T-helper 1 cell treated with Interleukin-12 subunit alpha and Interleukin-12 subunit beta and Interleukin-4 antibody, amounts not matched to agents 30 μg/mL and 1 μg/mL, for 36 hours (primary cell): ENCODE data around the gene KIF26B.

ENCODE experiments used
- H3K27ac Mint-ChIP-seq: one replicate; pipeline ENCODE4 v1.8.0; 2021; ENCODE audit warnings: mild to moderate bottlenecking, mixed read lengths
- H3K27me3 Mint-ChIP-seq: one replicate; pipeline ENCODE4 v1.8.0; 2021; ENCODE audit warnings: low read depth, mixed read lengths
- H3K36me3 Mint-ChIP-seq: one replicate; pipeline ENCODE4 v1.8.0; 2021; ENCODE audit warnings: low read depth, mixed read lengths
- H3K4me1 Mint-ChIP-seq: one replicate; pipeline ENCODE4 v1.8.0; 2021; ENCODE audit warnings: low read depth, mixed read lengths
- H3K4me3 Mint-ChIP-seq: one replicate; pipeline ENCODE4 v1.8.0; 2021; ENCODE audit warnings: mild to moderate bottlenecking, moderate library complexity, mixed read lengths
- H3K9me3 Mint-ChIP-seq: one replicate; pipeline ENCODE4 v1.8.0; 2021; ENCODE audit warnings: mixed read lengths

KIF26B gene

GRCh38 chr1:245153552-245154428, 995 bp upstream of the KIF26B start:
- no peaks in the 10 kb centered on the region for H3K36me3 Mint-ChIP-seq
- H3K27ac Mint-ChIP-seq: no peak overlapping the region
- no peaks in the 10 kb centered on the region for H3K9me3 Mint-ChIP-seq
- peak overlapping the region; percentile 74 for H3K4me3 Mint-ChIP-seq
- H3K27me3 Mint-ChIP-seq: peaks cover 73% of the 10 kb centered on the region
- peaks cover 18% of the 10 kb centered on the region for H3K4me1 Mint-ChIP-seq

GRCh38 chr1:245155272-245156040, 671 bp downstream of the KIF26B start:
- no peaks in the 10 kb centered on the region for H3K36me3 Mint-ChIP-seq
- no peak overlapping the region for H3K27ac Mint-ChIP-seq

GRCh38 chr1:245156041-245156735, 1.4 kb downstream of the KIF26B start:
- peaks cover 70% of the 10 kb centered on the region for H3K27me3 Mint-ChIP-seq
- no peaks in the 10 kb centered on the region for H3K36me3 Mint-ChIP-seq
- H3K4me1 Mint-ChIP-seq: peaks cover 18% of the 10 kb centered on the region

More at GRCh38 chr1:245155272-245156040, 671 bp downstream of the KIF26B start:
- no peaks in the 10 kb centered on the region for H3K9me3 Mint-ChIP-seq
- peaks cover 78% of the 10 kb centered on the region for H3K27me3 Mint-ChIP-seq
- H3K4me1 Mint-ChIP-seq: peaks cover 18% of the 10 kb centered on the region
- H3K4me3 Mint-ChIP-seq: peak overlapping the region; percentile 71

GRCh38 chr1:245156736-245157505, 2.1 kb downstream of the KIF26B start:
- Mint-ChIP-seq H3K9me3 (no peaks in the 10 kb centered on the region), H3K27ac (peak overlapping the region; percentile 15), H3K4me1 (peaks cover 18% of the 10 kb centered on the region), H3K27me3 (peaks cover 63% of the 10 kb centered on the region), H3K36me3 (no peaks in the 10 kb centered on the region), H3K4me3 (peak overlapping the region; percentile 76)

More at GRCh38 chr1:245156041-245156735, 1.4 kb downstream of the KIF26B start:
- Mint-ChIP-seq H3K27ac (no peak overlapping the region), H3K9me3 (no peaks in the 10 kb centered on the region), H3K4me3 (peak overlapping the region; percentile 71)

GRCh38 chr1:245158913-245159312, 4.1 kb downstream of the KIF26B start:
- no peaks in the 10 kb centered on the region for H3K9me3 Mint-ChIP-seq
- peaks cover 48% of the 10 kb centered on the region for H3K27me3 Mint-ChIP-seq
- H3K4me1 Mint-ChIP-seq: peaks cover 9% of the 10 kb centered on the region
- H3K36me3 Mint-ChIP-seq: no peaks in the 10 kb centered on the region
- no peak overlapping the region for H3K4me3 Mint-ChIP-seq
- no peak overlapping the region for H3K27ac Mint-ChIP-seq

- Mint-ChIP-seq H3K27me3 (peaks cover 49% of the 10 kb centered on the region), H3K4me3 (no peak overlapping the region), H3K36me3 (no peaks in the 10 kb centered on the region), H3K9me3 (no peaks in the 10 kb centered on the region), H3K27ac (no peak overlapping the region), H3K4me1 (peaks cover 7% of the 10 kb centered on the region)
Observed at GRCh38 chr1:245160288-245160687, 5.5 kb downstream of the KIF26B start.

GRCh38 chr1:245160741-245161400, 6.1 kb downstream of the KIF26B start:
- H3K27ac Mint-ChIP-seq: no peak overlapping the region
- no peaks in the 10 kb centered on the region for H3K36me3 Mint-ChIP-seq
- H3K27me3 Mint-ChIP-seq: peaks cover 48% of the 10 kb centered on the region
- peaks cover 7% of the 10 kb centered on the region for H3K4me1 Mint-ChIP-seq
- no peak overlapping the region for H3K4me3 Mint-ChIP-seq
- no peaks in the 10 kb centered on the region for H3K9me3 Mint-ChIP-seq

- no peak overlapping the region for H3K27ac Mint-ChIP-seq
- H3K36me3 Mint-ChIP-seq: no peaks in the 10 kb centered on the region
- H3K9me3 Mint-ChIP-seq: no peaks in the 10 kb centered on the region
- no peak overlapping the region for H3K4me3 Mint-ChIP-seq
- peaks cover 4% of the 10 kb centered on the region for H3K4me1 Mint-ChIP-seq
- H3K27me3 Mint-ChIP-seq: peaks cover 53% of the 10 kb centered on the region
Observed at GRCh38 chr1:245161866-245162265, 7.1 kb downstream of the KIF26B start.

GRCh38 chr1:245166471-245166885, 11.7 kb downstream of the KIF26B start:
- Mint-ChIP-seq H3K4me1 (no peaks in the 10 kb centered on the region), H3K4me3 (no peak overlapping the region), H3K36me3 (no peaks in the 10 kb centered on the region), H3K9me3 (no peaks in the 10 kb centered on the region), H3K27me3 (peaks cover 33% of the 10 kb centered on the region), H3K27ac (no peak overlapping the region)

- H3K4me3 Mint-ChIP-seq: no peak overlapping the region
Observed at GRCh38 chr1:245168086-245168485, 13.3 kb downstream of the KIF26B start.

GRCh38 chr1:245168906-245169305, 14.1 kb downstream of the KIF26B start:
- no peak overlapping the region for H3K27ac Mint-ChIP-seq
- peaks cover 28% of the 10 kb centered on the region for H3K27me3 Mint-ChIP-seq
- H3K36me3 Mint-ChIP-seq: no peaks in the 10 kb centered on the region
- no peaks in the 10 kb centered on the region for H3K9me3 Mint-ChIP-seq
- H3K4me3 Mint-ChIP-seq: no peak overlapping the region
- H3K4me1 Mint-ChIP-seq: no peaks in the 10 kb centered on the region

More at GRCh38 chr1:245168086-245168485, 13.3 kb downstream of the KIF26B start:
- Mint-ChIP-seq H3K4me1 (no peaks in the 10 kb centered on the region), H3K9me3 (no peaks in the 10 kb centered on the region), H3K36me3 (no peaks in the 10 kb centered on the region), H3K27me3 (peaks cover 32% of the 10 kb centered on the region), H3K27ac (no peak overlapping the region)

- Mint-ChIP-seq H3K4me1 (no peaks in the 10 kb centered on the region), H3K9me3 (no peaks in the 10 kb centered on the region), H3K27ac (no peak overlapping the region), H3K27me3 (peaks cover 26% of the 10 kb centered on the region), H3K36me3 (no peaks in the 10 kb centered on the region), H3K4me3 (no peak overlapping the region)
Observed at GRCh38 chr1:245169376-245169775, 14.6 kb downstream of the KIF26B start.

GRCh38 chr1:245172026-245172425, 17.2 kb downstream of the KIF26B start:
- no peaks in the 10 kb centered on the region for H3K4me1 Mint-ChIP-seq
- H3K4me3 Mint-ChIP-seq: no peak overlapping the region
- H3K27me3 Mint-ChIP-seq: peaks cover 7% of the 10 kb centered on the region
- H3K27ac Mint-ChIP-seq: no peak overlapping the region
- no peaks in the 10 kb centered on the region for H3K36me3 Mint-ChIP-seq
- H3K9me3 Mint-ChIP-seq: no peaks in the 10 kb centered on the region
